ENCODE data around the gene ATPAF1. TPM values are rescaled to one million over a fixed set of nuclear protein-coding genes. Genes with fewer than 3 reads are reported as not detected.
"Not testable (repeated sequence)": the region's sequence is repeated elsewhere in the genome, so short reads cannot be mapped to it uniquely, and the experiment has no call there.

The ATPAF1 gene
- total and polyA plus RNA-seq, 4 donors, result 26.9 to 39.4 (median 33.6) TPM

DNA sequence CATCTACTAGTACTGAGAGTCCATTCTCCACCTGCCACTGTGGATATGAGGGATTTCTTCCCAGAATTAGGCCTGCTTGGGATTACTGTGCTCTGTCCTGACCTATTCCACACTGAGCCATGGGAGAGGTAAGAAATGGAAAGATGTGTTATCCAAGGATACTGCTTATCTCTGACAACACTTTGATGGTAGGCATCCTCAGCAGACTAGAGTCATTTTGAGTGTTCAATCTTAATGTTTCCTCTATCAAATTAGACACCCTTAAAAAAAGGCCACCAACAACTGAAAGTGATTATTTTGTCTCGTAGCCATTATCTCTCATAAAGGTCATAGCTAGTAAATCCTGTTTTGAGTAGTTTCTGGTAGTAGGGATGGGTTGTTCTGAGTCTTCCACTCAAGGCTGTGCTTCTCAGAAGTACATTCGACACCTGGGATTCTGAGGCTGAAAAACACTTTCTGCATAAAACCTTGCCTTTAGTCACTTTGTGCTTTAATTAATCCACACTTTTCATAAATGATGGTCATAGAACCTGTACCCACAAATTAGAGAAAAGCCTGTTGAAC, 8.8 kb downstream of the ATPAF1 start:
- peaks cover 0 to 2% of the 10 kb centered on the region in 2 donors for H3K36me3 ChIP-seq (ENCODE audit: control insufficient read depth in 1 of 2, insufficient read depth in 2 of 2, low read length in 1 of 2)
- no peak for DNase-seq
- WGBS, 2 donors, result 82 to 89% methylated on average over 2 of the region's 2 CpGs
- H3K27ac ChIP-seq (ENCODE audit: low read depth in 1 of 2, low read length in 2 of 2), result no peak overlapping the region
- ATAC-seq (ENCODE audit: low FRiP score), result no peak
- H3K4me1 ChIP-seq (ENCODE audit: control insufficient read depth in 1 of 2, insufficient read depth in 2 of 2, low read length in 2 of 2), result peaks cover 0 to 2% of the 10 kb centered on the region in 2 donors
- H3K27me3 ChIP-seq (ENCODE audit: control insufficient read depth in 1 of 2, insufficient read depth in 2 of 2, low read length in 1 of 2), result no peaks in the 10 kb centered on the region
- H3K9me3 ChIP-seq (ENCODE audit: control insufficient read depth, low read length), result no peaks in the 10 kb centered on the region
- no peak overlapping the region for H3K4me3 ChIP-seq (ENCODE audit: low read length in 2 of 2)
- intact Hi-C loops (cut with DNase I), result no loop called here

DNA sequence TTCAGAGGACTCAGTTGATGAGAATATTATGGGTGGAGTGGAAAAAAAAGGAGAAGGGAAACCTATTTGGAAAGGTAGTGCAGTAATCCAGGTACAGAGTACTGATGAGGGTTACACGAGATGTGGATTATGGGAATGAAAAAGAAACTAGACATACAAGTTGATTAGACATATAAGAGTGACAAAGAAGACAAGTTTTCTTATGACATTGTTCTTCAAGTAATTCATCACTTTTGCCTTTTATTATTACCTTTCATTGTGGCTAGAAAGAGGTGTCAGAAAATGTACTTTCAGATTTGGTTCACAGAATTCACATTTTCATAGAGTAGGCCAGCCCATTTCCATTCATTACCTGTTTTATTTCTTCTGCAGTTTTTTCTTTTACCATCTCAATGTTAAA, 10.4 kb downstream of the ATPAF1 start:
- ATAC-seq (ENCODE audit: low FRiP score) (no peak), DNase-seq (no peak)
- Histone ChIP-seq H3K27ac (ENCODE audit: low read depth in 1 of 2, low read length in 2 of 2) (no peak overlapping the region), H3K4me1 (ENCODE audit: control insufficient read depth in 1 of 2, insufficient read depth in 2 of 2, low read length in 2 of 2) (no peaks in the 10 kb centered on the region), H3K36me3 (ENCODE audit: control insufficient read depth in 1 of 2, insufficient read depth in 2 of 2, low read length in 1 of 2) (peaks cover 0 to 4% of the 10 kb centered on the region in 2 donors), H3K4me3 (ENCODE audit: low read length in 2 of 2) (no peak overlapping the region), H3K27me3 (ENCODE audit: control insufficient read depth in 1 of 2, insufficient read depth in 2 of 2, low read length in 1 of 2) (no peaks in the 10 kb centered on the region), H3K9me3 (ENCODE audit: control insufficient read depth, low read length) (no peaks in the 10 kb centered on the region)
- WGBS, 2 donors, result 89 to 97% methylated on average over 1 of the region's 1 CpG
- intact Hi-C loops (cut with DNase I), result no loop called here

DNA sequence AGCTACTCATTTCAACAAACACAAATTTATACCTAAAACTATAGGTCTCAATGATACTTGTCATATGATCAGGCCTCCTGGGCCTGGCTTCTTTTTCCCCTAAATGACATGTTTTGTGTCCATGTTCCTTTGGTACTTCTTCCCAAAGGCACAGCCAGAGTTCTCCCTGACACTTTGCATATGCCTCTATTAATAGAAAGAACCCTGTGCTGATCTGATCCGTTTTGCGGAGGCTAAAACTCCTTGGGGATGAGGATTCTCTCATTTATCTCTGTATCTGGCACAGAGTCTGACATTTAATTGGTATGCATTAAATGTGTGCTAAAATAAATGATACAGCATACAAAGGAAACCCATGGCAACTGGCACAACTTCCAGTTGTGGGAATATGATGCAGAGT, 11.5 kb downstream of the ATPAF1 start:
- intact Hi-C loops (cut with DNase I), result no loop called here
- H3K36me3 ChIP-seq (ENCODE audit: control insufficient read depth in 1 of 2, insufficient read depth in 2 of 2, low read length in 1 of 2), result peaks cover 0 to 4% of the 10 kb centered on the region in 2 donors
- ATAC-seq (ENCODE audit: low FRiP score), result no peak
- H3K4me1 ChIP-seq (ENCODE audit: control insufficient read depth in 1 of 2, insufficient read depth in 2 of 2, low read length in 2 of 2), result no peaks in the 10 kb centered on the region
- no peak overlapping the region for H3K27ac ChIP-seq (ENCODE audit: low read depth in 1 of 2, low read length in 2 of 2)
- H3K9me3 ChIP-seq (ENCODE audit: control insufficient read depth, low read length), result no peaks in the 10 kb centered on the region
- 68 to 74% methylated on average over 2 of the region's 2 CpGs for WGBS, 2 donors
- no peak overlapping the region for H3K4me3 ChIP-seq (ENCODE audit: low read length in 2 of 2)
- no peaks in the 10 kb centered on the region for H3K27me3 ChIP-seq (ENCODE audit: control insufficient read depth in 1 of 2, insufficient read depth in 2 of 2, low read length in 1 of 2)
- no peak for DNase-seq

DNA sequence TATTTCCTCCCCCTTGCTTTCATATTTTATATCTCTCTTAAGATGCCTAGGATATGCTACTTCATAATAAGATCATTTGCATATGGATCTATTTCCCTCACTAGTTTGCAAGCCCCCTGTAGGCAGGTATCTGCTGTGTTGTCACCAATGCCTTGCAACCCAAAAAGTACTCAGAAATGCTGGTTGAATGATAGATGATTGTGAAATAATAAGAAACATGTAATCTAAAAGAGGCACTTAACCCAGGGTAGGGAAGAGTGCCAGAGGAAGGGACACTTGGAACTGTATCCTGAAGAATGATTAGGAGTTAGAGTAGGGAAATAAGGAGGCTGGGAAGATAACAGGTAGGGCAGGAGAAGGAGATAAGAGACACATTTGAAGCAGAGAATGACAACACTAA, 12.3 kb downstream of the ATPAF1 start:
- DNase-seq (no peak), ATAC-seq (ENCODE audit: low FRiP score) (no peak)
- Histone ChIP-seq H3K27ac (ENCODE audit: low read depth in 1 of 2, low read length in 2 of 2) (no peak overlapping the region), H3K27me3 (ENCODE audit: control insufficient read depth in 1 of 2, insufficient read depth in 2 of 2, low read length in 1 of 2) (no peaks in the 10 kb centered on the region), H3K9me3 (ENCODE audit: control insufficient read depth, low read length) (no peaks in the 10 kb centered on the region), H3K4me1 (ENCODE audit: control insufficient read depth in 1 of 2, insufficient read depth in 2 of 2, low read length in 2 of 2) (no peaks in the 10 kb centered on the region), H3K36me3 (ENCODE audit: control insufficient read depth in 1 of 2, insufficient read depth in 2 of 2, low read length in 1 of 2) (peaks cover 0 to 4% of the 10 kb centered on the region in 2 donors), H3K4me3 (ENCODE audit: low read length in 2 of 2) (no peak overlapping the region)
- intact Hi-C loops (cut with DNase I), result no loop called here

DNA sequence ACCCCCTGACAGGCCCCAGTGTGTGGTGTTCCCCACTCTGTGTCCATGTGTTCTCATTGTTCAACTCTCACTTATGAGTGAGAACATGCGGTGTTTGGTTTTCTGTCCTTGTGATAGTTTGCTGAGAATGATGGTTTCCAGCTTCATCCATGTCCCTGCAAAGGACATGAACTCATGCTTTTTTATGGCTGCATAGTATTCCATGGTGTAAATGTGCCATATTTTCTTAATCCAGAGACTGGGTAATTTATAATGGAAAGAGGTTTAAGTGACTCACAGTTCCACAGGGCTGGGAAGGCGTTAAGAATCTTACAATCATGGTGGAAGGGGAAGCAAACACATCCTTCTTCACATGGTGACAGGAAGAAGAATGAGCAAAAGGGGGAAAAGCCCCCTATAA, 13.5 kb downstream of the ATPAF1 start:
- H3K36me3 ChIP-seq (ENCODE audit: control insufficient read depth in 1 of 2, insufficient read depth in 2 of 2, low read length in 1 of 2); intact Hi-C loops (cut with DNase I); H3K27me3 ChIP-seq (ENCODE audit: control insufficient read depth in 1 of 2, insufficient read depth in 2 of 2, low read length in 1 of 2); H3K4me3 ChIP-seq (ENCODE audit: low read length in 2 of 2); DNase-seq; H3K27ac ChIP-seq (ENCODE audit: low read depth in 1 of 2, low read length in 2 of 2); H3K4me1 ChIP-seq (ENCODE audit: control insufficient read depth in 1 of 2, insufficient read depth in 2 of 2, low read length in 2 of 2); ATAC-seq (ENCODE audit: low FRiP score); H3K9me3 ChIP-seq (ENCODE audit: control insufficient read depth, low read length): not testable (repeated sequence)
- 96 to 100% methylated on average over 2 of the region's 2 CpGs for WGBS, 2 donors

DNA sequence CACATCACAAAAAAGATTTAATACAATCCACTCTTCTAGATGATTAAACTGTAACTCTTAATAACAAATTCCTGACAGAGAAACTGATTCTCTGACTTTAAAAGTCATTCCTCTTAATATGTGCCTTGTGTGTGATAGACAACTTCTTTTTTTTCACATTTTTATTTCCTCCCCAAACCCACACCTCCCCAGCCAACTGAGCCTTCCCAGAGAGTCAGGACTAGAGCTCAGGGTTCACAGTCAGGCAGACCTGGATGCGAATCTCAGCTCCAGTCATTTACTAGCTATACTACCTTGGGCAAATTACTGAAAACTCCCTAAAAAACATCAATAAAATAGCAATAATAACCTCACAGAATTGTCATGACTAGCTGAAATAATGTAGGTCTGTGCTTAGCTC, 14.2 kb downstream of the ATPAF1 start:
- H3K4me1 ChIP-seq (ENCODE audit: control insufficient read depth in 1 of 2, insufficient read depth in 2 of 2, low read length in 2 of 2), result no peaks in the 10 kb centered on the region

DNA sequence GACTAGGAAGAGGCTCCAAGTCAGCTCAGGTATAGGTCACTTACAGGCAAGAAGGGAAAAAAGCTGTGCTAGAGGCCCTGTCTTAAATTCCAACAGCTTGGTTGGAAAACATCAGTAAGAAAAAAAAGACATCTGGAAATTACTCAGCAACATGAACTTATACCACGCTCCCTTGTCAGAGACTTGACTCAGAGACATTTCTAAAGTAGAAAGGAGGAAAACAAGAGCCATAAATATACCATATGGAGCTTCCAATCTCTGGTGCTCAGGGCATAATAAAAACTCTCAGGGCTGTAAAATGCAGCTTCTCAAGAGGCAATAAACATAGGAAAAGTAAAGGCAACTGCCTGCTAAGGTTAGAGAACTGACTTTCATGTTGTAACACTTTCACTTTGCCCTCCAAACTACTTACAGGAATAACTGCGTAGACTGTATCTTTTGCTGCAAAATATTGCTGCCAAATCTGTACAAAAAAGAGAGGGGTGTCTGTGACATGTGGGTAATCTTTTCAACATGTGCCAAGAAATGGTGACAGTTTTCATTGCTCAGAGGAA, 14.7 kb downstream of the ATPAF1 start:
- Histone ChIP-seq H3K4me3 (ENCODE audit: low read length in 2 of 2) (no peak overlapping the region), H3K27ac (ENCODE audit: low read depth in 1 of 2, low read length in 2 of 2) (no peak overlapping the region), H3K27me3 (ENCODE audit: control insufficient read depth in 1 of 2, insufficient read depth in 2 of 2, low read length in 1 of 2) (no peaks in the 10 kb centered on the region), H3K36me3 (ENCODE audit: control insufficient read depth in 1 of 2, insufficient read depth in 2 of 2, low read length in 1 of 2) (peaks cover 3 to 8% of the 10 kb centered on the region in 2 donors), H3K9me3 (ENCODE audit: control insufficient read depth, low read length) (no peaks in the 10 kb centered on the region), H3K4me1 (ENCODE audit: control insufficient read depth in 1 of 2, insufficient read depth in 2 of 2, low read length in 2 of 2) (no peaks in the 10 kb centered on the region)
- ATAC-seq (ENCODE audit: low FRiP score) (no peak), DNase-seq (no peak)
- intact Hi-C loops (cut with DNase I), result no loop called here
- 56 to 58% methylated on average over 2 of the region's 2 CpGs for WGBS, 2 donors

More for the DNA sequence above, 14.2 kb downstream of the ATPAF1 start:
- no peaks in the 10 kb centered on the region for H3K27me3 ChIP-seq (ENCODE audit: control insufficient read depth in 1 of 2, insufficient read depth in 2 of 2, low read length in 1 of 2)
- ATAC-seq (ENCODE audit: low FRiP score) (no peak), DNase-seq (no peak)
- H3K9me3 ChIP-seq (ENCODE audit: control insufficient read depth, low read length), result no peaks in the 10 kb centered on the region
- H3K4me3 ChIP-seq (ENCODE audit: low read length in 2 of 2), result no peak overlapping the region
- WGBS, 2 donors, result 89 to 94% methylated on average over 1 of the region's 1 CpG
- intact Hi-C loops (cut with DNase I), result no loop called here
- H3K27ac ChIP-seq (ENCODE audit: low read depth in 1 of 2, low read length in 2 of 2), result no peak overlapping the region
- H3K36me3 ChIP-seq (ENCODE audit: control insufficient read depth in 1 of 2, insufficient read depth in 2 of 2, low read length in 1 of 2), result peaks cover 3 to 8% of the 10 kb centered on the region in 2 donors

DNA sequence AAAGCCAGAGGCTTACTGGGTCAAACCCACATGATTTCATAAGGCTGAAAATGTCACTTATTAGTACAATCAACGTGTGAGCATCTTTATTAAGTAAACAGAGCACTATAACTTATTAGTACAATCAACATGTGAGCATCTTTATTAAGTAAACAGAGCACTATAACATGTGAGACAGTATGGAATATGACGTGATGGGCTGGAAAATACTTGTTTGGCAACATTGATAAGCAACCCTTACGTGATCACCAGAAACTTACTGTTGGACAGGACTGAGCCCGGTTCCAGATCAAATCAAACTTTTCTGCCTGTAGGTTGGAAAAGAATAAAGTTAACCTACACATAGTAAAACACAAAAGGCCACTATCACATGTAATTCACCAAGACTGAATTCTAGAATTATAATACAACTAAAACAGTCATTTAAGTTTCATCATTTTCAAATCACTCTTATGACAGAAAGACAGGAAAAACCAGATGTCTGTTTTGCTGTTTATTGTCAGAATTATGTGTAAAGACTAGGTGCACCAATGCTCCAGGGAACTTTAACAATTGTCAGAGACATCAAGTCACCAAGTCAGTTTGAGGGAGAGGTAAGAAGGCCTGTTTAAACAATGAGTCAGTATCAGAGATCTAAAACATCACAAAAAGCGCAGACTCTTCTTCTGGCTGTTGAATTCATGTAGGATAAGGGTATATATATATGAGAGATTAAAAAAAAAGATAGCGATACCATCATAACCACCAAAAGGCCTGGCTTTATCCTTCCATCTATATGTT, 15.7 kb downstream of the ATPAF1 start:
- intact Hi-C loops (cut with DNase I), result no loop called here
- Histone ChIP-seq H3K27ac (ENCODE audit: low read depth in 1 of 2, low read length in 2 of 2) (no peak overlapping the region), H3K4me3 (ENCODE audit: low read length in 2 of 2) (no peak overlapping the region), H3K4me1 (ENCODE audit: control insufficient read depth in 1 of 2, insufficient read depth in 2 of 2, low read length in 2 of 2) (no peaks in the 10 kb centered on the region), H3K27me3 (ENCODE audit: control insufficient read depth in 1 of 2, insufficient read depth in 2 of 2, low read length in 1 of 2) (no peaks in the 10 kb centered on the region), H3K9me3 (ENCODE audit: control insufficient read depth, low read length) (no peaks in the 10 kb centered on the region), H3K36me3 (ENCODE audit: control insufficient read depth in 1 of 2, insufficient read depth in 2 of 2, low read length in 1 of 2) (peaks cover 3 to 8% of the 10 kb centered on the region in 2 donors)
- DNase-seq (no peak), ATAC-seq (ENCODE audit: low FRiP score) (no peak)
- WGBS, 2 donors, result 71 to 75% methylated on average over 6 of the region's 6 CpGs

DNA sequence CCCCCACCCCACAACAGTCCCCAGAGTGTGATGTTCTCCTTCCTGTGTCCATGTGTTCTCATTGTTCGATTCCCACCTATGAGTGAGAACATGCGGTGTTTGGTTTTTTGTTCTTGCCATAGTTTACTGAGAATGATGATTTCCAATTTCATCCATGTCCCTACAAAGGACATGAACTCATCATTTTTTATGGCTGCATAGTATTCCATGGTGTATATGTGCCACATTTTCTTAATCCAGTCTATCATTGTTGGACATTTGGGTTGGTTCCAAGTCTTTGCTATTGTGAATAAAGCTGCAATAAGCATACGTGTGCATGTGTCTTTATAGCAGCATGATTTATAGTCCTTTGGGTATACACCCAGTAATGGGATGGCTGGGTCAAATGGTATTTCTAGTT, 17.0 kb downstream of the ATPAF1 start:
- H3K4me3 ChIP-seq (ENCODE audit: low read length in 2 of 2); H3K9me3 ChIP-seq (ENCODE audit: control insufficient read depth, low read length); H3K27ac ChIP-seq (ENCODE audit: low read depth in 1 of 2, low read length in 2 of 2); H3K27me3 ChIP-seq (ENCODE audit: control insufficient read depth in 1 of 2, insufficient read depth in 2 of 2, low read length in 1 of 2); DNase-seq; H3K4me1 ChIP-seq (ENCODE audit: control insufficient read depth in 1 of 2, insufficient read depth in 2 of 2, low read length in 2 of 2); intact Hi-C loops (cut with DNase I); H3K36me3 ChIP-seq (ENCODE audit: control insufficient read depth in 1 of 2, insufficient read depth in 2 of 2, low read length in 1 of 2); ATAC-seq (ENCODE audit: low FRiP score): not testable (repeated sequence)
- 90 to 91% methylated on average over 3 of the region's 3 CpGs for WGBS, 2 donors

Measured in aorta (tissue), 5 donors.